Measurements from ENCODE around the gene NT5DC1. TPM values are rescaled to one million over a fixed set of nuclear protein-coding genes. Genes with fewer than 3 reads are reported as not detected.

The NT5DC1 gene
- total RNA-seq, 1 donor from 2014 or later = 49.7 TPM

DNA sequence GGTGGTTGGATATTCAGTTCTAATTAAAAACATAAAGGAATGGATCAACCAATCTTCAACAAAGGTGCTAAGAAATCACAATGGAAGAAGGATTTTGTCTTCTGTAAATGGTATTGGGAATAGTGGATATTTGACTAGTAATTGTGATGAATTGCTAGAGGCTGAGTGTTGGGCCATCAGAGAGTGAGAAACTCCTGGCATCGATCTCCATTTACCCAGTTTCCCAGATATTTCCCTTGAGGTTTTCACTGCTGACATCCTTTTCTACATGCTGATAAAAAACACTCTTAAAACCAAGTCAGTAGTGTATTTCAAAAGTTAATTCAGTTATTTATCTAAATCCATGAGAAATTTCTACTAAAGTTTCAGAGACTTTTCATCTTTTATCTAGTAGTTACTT, 65.7 kb downstream of the NT5DC1 start:
- intact Hi-C loops (cut with DNase I) = no loop called here
- TF ChIP-seq, protein P1, sequence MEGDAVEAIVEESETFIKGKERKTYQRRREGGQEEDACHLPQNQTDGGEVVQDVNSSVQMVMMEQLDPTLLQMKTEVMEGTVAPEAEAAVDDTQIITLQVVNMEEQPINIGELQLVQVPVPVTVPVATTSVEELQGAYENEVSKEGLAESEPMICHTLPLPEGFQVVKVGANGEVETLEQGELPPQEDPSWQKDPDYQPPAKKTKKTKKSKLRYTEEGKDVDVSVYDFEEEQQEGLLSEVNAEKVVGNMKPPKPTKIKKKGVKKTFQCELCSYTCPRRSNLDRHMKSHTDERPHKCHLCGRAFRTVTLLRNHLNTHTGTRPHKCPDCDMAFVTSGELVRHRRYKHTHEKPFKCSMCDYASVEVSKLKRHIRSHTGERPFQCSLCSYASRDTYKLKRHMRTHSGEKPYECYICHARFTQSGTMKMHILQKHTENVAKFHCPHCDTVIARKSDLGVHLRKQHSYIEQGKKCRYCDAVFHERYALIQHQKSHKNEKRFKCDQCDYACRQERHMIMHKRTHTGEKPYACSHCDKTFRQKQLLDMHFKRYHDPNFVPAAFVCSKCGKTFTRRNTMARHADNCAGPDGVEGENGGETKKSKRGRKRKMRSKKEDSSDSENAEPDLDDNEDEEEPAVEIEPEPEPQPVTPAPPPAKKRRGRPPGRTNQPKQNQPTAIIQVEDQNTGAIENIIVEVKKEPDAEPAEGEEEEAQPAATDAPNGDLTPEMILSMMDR (IDR thresholded peaks at IDR 0.05) = no peak

DNA sequence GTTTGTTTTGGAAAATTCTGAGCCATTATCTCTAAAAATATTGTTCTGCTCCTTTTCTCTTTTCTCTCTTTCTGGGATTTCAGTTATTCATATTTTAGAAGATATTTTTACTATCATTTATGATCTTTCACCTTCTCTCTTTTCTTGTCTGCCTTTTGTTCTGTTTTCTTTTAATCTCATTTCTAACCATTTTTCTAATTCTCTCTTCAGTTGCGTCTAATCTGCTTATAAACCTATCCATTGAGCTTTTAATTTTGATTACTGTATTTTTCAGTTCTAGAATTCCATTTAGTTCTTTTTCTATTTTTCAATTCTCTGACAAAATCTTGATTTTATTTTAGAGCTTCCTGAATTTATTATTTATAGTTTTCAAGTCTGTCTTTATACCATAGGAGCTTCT, 67.5 kb downstream of the NT5DC1 start:
- ATAC-seq (no peak), DNase-seq (no peak)
- H3K4me3 ChIP-seq = no peak overlapping the region
- intact Hi-C loops (cut with DNase I) = no loop called here
- H3K27me3 ChIP-seq = no peaks in the 10 kb centered on the region
- no peak overlapping the region for H3K27ac ChIP-seq
- TF ChIP-seq, protein P1 (IDR thresholded peaks at IDR 0.05) = no peak
- peaks cover 4% of the 10 kb centered on the region for H3K9me3 ChIP-seq
- H3K36me3 ChIP-seq = no peaks in the 10 kb centered on the region
- H3K4me1 ChIP-seq = no peaks in the 10 kb centered on the region

More for the DNA sequence above, 65.7 kb downstream of the NT5DC1 start:
- DNase-seq (no peak), ATAC-seq (no peak)
- no peaks in the 10 kb centered on the region for H3K36me3 ChIP-seq
- H3K4me3 ChIP-seq = no peak overlapping the region
- no peaks in the 10 kb centered on the region for H3K27me3 ChIP-seq
- H3K4me1 ChIP-seq = no peaks in the 10 kb centered on the region
- H3K9me3 ChIP-seq = peaks cover 4% of the 10 kb centered on the region
- H3K27ac ChIP-seq = no peak overlapping the region

DNA sequence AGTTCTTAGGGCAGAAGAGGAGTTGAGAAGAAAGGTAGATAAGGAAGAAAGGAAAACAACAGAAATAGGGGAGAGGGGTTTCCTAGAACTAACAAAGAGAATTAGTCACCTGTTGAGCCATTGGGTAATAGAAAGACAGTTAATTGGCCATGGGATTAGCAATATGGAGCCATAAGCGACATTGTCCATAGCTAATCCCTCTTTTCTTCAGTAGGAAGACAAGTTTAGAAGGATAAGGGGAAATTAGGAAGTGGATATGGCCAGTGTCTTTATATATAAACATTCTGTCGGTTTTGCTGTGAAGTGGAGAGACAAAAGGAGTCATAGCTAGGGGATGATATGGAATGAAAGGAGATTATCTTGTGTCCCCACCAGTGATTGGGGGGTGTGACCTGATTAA, 69.2 kb downstream of the NT5DC1 start:
- peaks cover 4% of the 10 kb centered on the region for H3K9me3 ChIP-seq
- intact Hi-C loops (cut with DNase I) = no loop called here

DNA sequence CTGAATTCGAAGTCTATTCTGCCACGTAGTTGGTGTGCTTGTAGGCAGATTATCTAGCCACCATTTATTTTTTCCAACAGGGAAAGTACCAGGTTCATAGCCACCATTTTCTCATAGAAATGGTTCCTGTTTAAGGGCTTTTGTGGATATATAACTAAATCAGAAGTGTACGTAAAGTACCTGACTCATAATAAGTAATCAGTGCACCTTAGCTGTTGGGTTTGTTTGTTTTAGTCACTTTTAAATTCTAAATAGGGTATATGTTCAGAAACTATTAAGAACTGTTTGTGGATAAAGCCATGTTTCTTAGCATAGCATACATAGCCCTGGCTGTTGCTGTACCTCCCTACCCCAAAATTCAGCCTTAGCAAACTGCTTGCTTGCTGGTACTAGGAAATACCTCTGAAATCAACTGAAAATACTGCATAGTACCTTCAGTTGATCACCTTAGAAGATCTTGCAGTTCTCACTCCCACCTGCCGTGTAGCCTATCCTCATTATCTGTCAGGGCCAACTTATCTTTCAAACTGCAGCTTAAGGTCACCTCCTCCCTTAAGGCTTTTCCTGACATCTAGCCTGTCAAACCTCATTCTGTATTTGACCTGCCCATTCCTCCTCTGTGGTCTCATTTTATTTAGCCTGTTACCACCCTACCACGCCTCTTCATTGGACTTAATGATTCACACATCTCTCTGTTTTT, 69.9 kb downstream of the NT5DC1 start:
- no peaks in the 10 kb centered on the region for H3K27me3 ChIP-seq
- DNase-seq (no peak), ATAC-seq (no peak)
- TF ChIP-seq, protein P1 (IDR thresholded peaks at IDR 0.05) = no peak
- H3K9me3 ChIP-seq = peaks cover 4% of the 10 kb centered on the region
- no peak overlapping the region for H3K4me3 ChIP-seq
- H3K36me3 ChIP-seq = no peaks in the 10 kb centered on the region
- H3K27ac ChIP-seq = no peak overlapping the region
- intact Hi-C loops (cut with DNase I) = no loop called here
- H3K4me1 ChIP-seq = no peaks in the 10 kb centered on the region

More for the DNA sequence above, 69.2 kb downstream of the NT5DC1 start:
- Histone ChIP-seq H3K4me3 (no peak overlapping the region), H3K4me1 (no peaks in the 10 kb centered on the region), H3K27me3 (no peaks in the 10 kb centered on the region), H3K27ac (no peak overlapping the region), H3K36me3 (no peaks in the 10 kb centered on the region)
- DNase-seq (no peak), ATAC-seq (no peak)
- TF ChIP-seq, protein P1 (IDR thresholded peaks at IDR 0.05) = no peak

DNA sequence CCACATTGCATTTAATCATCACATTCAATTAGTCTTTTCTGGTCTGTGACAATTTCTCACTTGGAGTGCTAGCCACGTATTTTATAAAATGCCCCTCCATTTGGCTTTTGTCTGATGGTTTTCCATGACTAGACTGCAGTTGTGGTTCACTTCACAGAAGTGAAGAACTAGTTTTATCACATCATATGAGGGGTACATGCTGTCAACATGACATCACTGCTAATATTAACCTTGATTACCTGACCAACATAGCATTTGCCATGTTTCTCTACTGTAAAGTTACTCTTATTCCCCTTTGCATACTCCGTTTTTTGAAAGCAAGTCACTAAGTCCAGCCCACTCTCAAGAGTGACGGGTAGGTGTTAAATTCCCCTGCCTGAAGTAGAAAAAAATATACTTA, 73.3 kb downstream of the NT5DC1 start:
- H3K9me3 ChIP-seq = no peaks in the 10 kb centered on the region
- intact Hi-C loops (cut with DNase I) = no loop called here
- no peaks in the 10 kb centered on the region for H3K36me3 ChIP-seq
- H3K27ac ChIP-seq = no peak overlapping the region
- H3K27me3 ChIP-seq = no peaks in the 10 kb centered on the region
- H3K4me1 ChIP-seq = no peaks in the 10 kb centered on the region
- ATAC-seq = no peak
- no peak overlapping the region for H3K4me3 ChIP-seq
- TF ChIP-seq, protein P1 (IDR thresholded peaks at IDR 0.05) = no peak
- DNase-seq = no peak

Data from upper lobe of right lung (tissue), 1 donor.